Karpas-422 (cell line): ENCODE results near the gene LPIN1. TPM values are rescaled to one million over a fixed set of nuclear protein-coding genes. Genes with fewer than 3 reads are reported as not detected.

ENCODE experiments used
- DNase-seq: peaks from one replicate; pipeline ENCODE4 v3.0.0-alpha.2; 2015
- H2AFZ ChIP-seq: fragments of 200-600 bp; sonication (generic); 2 replicates; pipeline ENCODE4 v1.6.1; 2014; ENCODE audit warnings: antibody characterized with exemption, low read length, mixed read lengths
- H3K27ac ChIP-seq: fragments of 200-600 bp; sonication (generic); 2 replicates; pipeline ENCODE4 v1.5.1; 2014; ENCODE audit warnings: mild to moderate bottlenecking, low read length, moderate library complexity
- H3K27me3 ChIP-seq: fragments of 200-600 bp; sonication (generic); 2 replicates; pipeline ENCODE4 v1.6.1; 2014; ENCODE audit warnings: low read length, mixed read lengths
- H3K36me3 ChIP-seq: fragments of 200-600 bp; sonication (generic); 2 replicates; pipeline ENCODE4 v1.6.1; 2014; ENCODE audit warnings: low read length, mixed read lengths; ENCODE audit not compliant: insufficient read depth
- H3K4me1 ChIP-seq: fragments of 200-600 bp; sonication (generic); 2 replicates; pipeline ENCODE4 v1.6.1; 2014; ENCODE audit warnings: mild to moderate bottlenecking, low read length, mixed read lengths
- H3K4me2 ChIP-seq: fragments of 200-600 bp; sonication (generic); 2 replicates; pipeline ENCODE4 v1.6.1; 2014; ENCODE audit warnings: low read length, low read depth, mild to moderate bottlenecking; ENCODE audit not compliant: poor library complexity, severe bottlenecking
- H3K4me3 ChIP-seq: fragments of 200-600 bp; sonication (generic); 2 replicates; pipeline ENCODE4 v1.5.1; 2014; ENCODE audit warnings: mild to moderate bottlenecking, antibody characterized with exemption, low read length, mixed read lengths
- H3K79me2 ChIP-seq: fragments of 200-600 bp; sonication (generic); 2 replicates; pipeline ENCODE4 v1.6.1; 2014; ENCODE audit warnings: mild to moderate bottlenecking, low read length, mixed read lengths
- H3K9ac ChIP-seq: fragments of 200-600 bp; sonication (generic); 2 replicates; pipeline ENCODE4 v1.6.0; 2014; ENCODE audit warnings: low read length
- H3K9me2 ChIP-seq: fragments of 200-600 bp; sonication (generic), shearing (Covaris generic); replicated peaks from 2 replicates; pipeline ENCODE4 v1.6.0; 2014; ENCODE audit warnings: mild to moderate bottlenecking, low read length, moderate library complexity; ENCODE audit not compliant: insufficient read depth
- H3K9me3 ChIP-seq: fragments of 300-700, 200-600 bp; sonication (generic); 2 replicates; pipeline ENCODE4 v1.6.1; 2014; ENCODE audit warnings: low read length, mixed read lengths
- H4K20me1 ChIP-seq: fragments of 200-600 bp; sonication (generic); 2 replicates; pipeline ENCODE4 v1.6.1; 2014; ENCODE audit warnings: mild to moderate bottlenecking, antibody characterized with exemption, low read length, low read depth; ENCODE audit not compliant: insufficient read depth
- total RNA-seq: library from RNA; depleted of rRNA; stranded (reverse); fragments of >200 nt; shearing (Covaris generic); gene quantifications from 2 replicates; pipeline ENCODE4 v1.2.3, GENCODE V29; 2014; ENCODE audit warnings: low replicate concordance; rRNA removed

LPIN1 gene
- total RNA-seq, result 4.9 and 10.8 TPM in 2 replicates

DNA sequence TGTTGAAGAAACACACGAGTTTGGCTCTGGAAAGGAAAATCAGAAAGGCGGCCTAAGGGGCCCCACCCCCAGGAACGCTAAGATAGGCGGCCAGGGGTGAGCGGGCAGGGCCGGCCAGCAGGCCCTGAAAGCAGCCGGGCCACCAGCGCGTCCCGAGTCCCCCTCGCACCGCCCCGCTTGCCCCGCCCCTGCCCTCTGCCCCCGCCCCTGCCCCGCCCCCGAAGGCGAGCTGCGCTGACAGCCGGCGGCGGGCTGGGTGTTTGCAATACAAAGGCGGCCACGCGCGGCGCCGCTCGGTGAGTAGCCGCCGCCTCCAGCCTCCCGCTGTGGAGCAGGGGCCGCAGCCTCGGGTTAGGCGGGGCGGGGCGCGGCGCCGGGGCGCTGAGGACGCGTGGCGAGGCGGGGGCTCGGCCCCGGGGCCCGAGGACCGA is at the start of gene LPIN1:
Gene LPIN1, plus strand, starts transcription at position 257 of the 431 bp plus-strand sequence. CDS start 18,910 bp downstream, outside the sequence.
- Histone ChIP-seq H4K20me1 (peaks cover 55% of the 10 kb centered on the region), H3K79me2 (no peaks in the 10 kb centered on the region), H3K9me2 (no peaks in the 10 kb centered on the region), H3K9ac (peak within 1 kb of the TSS; percentile 64), H2AFZ (0 out of 2 replicates have a peak within 1 kb of the TSS, but pooled peaks have one; percentile 37), H3K36me3 (no peaks in the 10 kb centered on the region), H3K4me3 (peak within 1 kb of the TSS; percentile 70), H3K9me3 (no peaks in the 10 kb centered on the region), H3K4me1 (peaks cover 63% of the 10 kb centered on the region), H3K27me3 (no peaks in the 10 kb centered on the region), H3K4me2 (peak within 1 kb of the TSS; percentile 94), H3K27ac (no peak within 1 kb of the TSS)
- peak; percentile 92 for DNase-seq

- H3K4me1 ChIP-seq, result no peaks in the 10 kb centered on the region
- DNase-seq, result no peak
- no peak overlapping the region for H3K4me2 ChIP-seq
- no peak overlapping the region for H3K27ac ChIP-seq
- no peaks in the 10 kb centered on the region for H3K27me3 ChIP-seq
- H3K9me2 ChIP-seq, result no peaks in the 10 kb centered on the region
- no peaks in the 10 kb centered on the region for H3K36me3 ChIP-seq
- H3K79me2 ChIP-seq, result no peaks in the 10 kb centered on the region
- H4K20me1 ChIP-seq, result peaks cover 4% of the 10 kb centered on the region; the same call in 1 of the 2 replicates
- no peaks in the 10 kb centered on the region for H3K9me3 ChIP-seq
- no peak overlapping the region for H2AFZ ChIP-seq
- H3K9ac ChIP-seq, result no peak overlapping the region
- H3K4me3 ChIP-seq, result no peak overlapping the region
Measured at GRCh38 chr2:11696736-11697102, 49.7 kb upstream of the LPIN1 start.

DNA sequence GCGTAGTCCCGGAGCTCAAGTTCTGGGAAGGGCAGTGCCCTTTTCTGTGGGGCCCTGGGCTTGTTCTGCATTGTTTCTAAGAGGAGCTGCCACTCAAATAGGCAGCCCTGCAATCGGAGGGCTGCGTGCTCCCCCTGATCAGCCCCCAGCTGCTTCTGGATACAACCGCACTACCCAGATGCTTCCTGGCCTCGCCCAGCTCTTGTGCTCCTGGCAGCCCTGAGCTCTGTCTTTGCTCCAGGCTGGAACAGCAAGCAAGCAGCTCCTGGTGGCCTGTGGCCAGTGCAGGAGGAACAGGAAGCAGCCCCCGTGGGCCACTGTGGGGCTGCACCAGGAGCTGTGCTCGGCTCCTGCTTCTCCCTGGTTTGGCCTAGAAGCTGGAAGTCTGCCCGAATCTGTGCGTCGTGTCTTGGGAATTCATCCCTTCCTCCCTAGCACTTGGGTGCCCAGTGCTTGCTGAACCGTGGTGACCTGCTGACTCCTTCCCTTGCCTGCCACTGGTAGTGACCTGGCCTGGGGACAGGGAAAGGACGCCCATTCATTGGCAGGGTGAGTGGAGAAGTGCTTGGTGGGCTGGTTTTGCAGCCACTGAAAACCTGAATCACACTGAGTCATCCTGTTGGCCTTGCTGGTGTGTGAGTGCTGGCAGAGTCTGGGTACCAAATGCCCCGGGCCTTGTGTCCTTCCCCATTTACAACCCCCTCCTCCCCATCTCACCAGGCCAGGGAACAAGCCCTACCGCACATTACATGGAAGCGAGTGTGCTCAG is 49.1 kb upstream of the LPIN1 start:
- no peak overlapping the region for H3K4me2 ChIP-seq
- H3K4me1 ChIP-seq, result no peaks in the 10 kb centered on the region
- no peaks in the 10 kb centered on the region for H3K9me2 ChIP-seq
- H3K27ac ChIP-seq, result no peak overlapping the region
- no peaks in the 10 kb centered on the region for H3K9me3 ChIP-seq
- H3K27me3 ChIP-seq, result no peaks in the 10 kb centered on the region
- no peak overlapping the region for H2AFZ ChIP-seq
- no peak overlapping the region for H3K9ac ChIP-seq
- DNase-seq, result no peak
- H3K36me3 ChIP-seq, result no peaks in the 10 kb centered on the region
- no peak overlapping the region for H3K4me3 ChIP-seq
- H3K79me2 ChIP-seq, result no peaks in the 10 kb centered on the region
- H4K20me1 ChIP-seq, result peaks cover 4% of the 10 kb centered on the region; the same call in 1 of the 2 replicates

GRCh38 chr2:11698009-11698922 is 48.2 kb upstream of the LPIN1 start:
- no peaks in the 10 kb centered on the region for H3K27me3 ChIP-seq
- H3K4me3 ChIP-seq, result no peak overlapping the region
- no peaks in the 10 kb centered on the region for H3K36me3 ChIP-seq
- H3K79me2 ChIP-seq, result no peaks in the 10 kb centered on the region
- H3K27ac ChIP-seq, result no peak overlapping the region
- no peak overlapping the region for H3K4me2 ChIP-seq
- no peak for DNase-seq
- H2AFZ ChIP-seq, result no peak overlapping the region
- no peaks in the 10 kb centered on the region for H3K9me2 ChIP-seq
- H3K9ac ChIP-seq, result no peak overlapping the region
- H3K9me3 ChIP-seq, result no peaks in the 10 kb centered on the region
- no peaks in the 10 kb centered on the region for H3K4me1 ChIP-seq
- peaks cover 2% of the 10 kb centered on the region; the same call in 1 of the 2 replicates for H4K20me1 ChIP-seq

- no peak for DNase-seq
- Histone ChIP-seq H3K79me2 (no peaks in the 10 kb centered on the region), H2AFZ (no peak overlapping the region), H3K27ac (no peak overlapping the region), H4K20me1 (no peaks in the 10 kb centered on the region), H3K27me3 (no peaks in the 10 kb centered on the region), H3K9me2 (no peaks in the 10 kb centered on the region), H3K9ac (no peak overlapping the region), H3K36me3 (no peaks in the 10 kb centered on the region), H3K4me1 (no peaks in the 10 kb centered on the region), H3K9me3 (no peaks in the 10 kb centered on the region), H3K4me2 (no peak overlapping the region), H3K4me3 (no peak overlapping the region)
Measured at GRCh38 chr2:11699686-11700670, 46.5 kb upstream of the LPIN1 start.

DNA sequence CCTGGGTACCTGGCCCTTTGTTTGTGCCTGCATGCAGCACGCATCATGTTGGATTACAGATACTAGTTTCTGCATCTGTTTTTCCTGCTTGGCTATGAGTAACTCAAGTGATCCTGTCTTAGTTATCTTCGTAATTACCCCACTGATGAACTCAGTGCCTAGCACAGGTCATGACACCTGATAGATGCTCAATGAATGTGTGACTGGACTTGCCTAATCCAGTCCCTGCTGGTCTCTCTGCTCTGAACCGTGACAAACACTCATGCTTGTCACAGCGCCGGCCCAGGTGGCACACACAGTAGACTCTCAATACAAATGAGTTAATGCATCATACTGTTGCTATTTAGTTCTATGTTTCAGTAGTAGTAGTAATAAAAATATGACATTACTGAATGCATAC is 45.2 kb upstream of the LPIN1 start:
- Histone ChIP-seq H3K27ac (no peak overlapping the region), H3K36me3 (no peaks in the 10 kb centered on the region), H2AFZ (no peak overlapping the region), H3K4me2 (no peak overlapping the region), H3K4me3 (no peak overlapping the region), H3K9me2 (no peaks in the 10 kb centered on the region), H4K20me1 (no peaks in the 10 kb centered on the region), H3K79me2 (no peaks in the 10 kb centered on the region), H3K4me1 (no peaks in the 10 kb centered on the region), H3K9me3 (no peaks in the 10 kb centered on the region), H3K9ac (no peak overlapping the region), H3K27me3 (no peaks in the 10 kb centered on the region)
- DNase-seq, result no peak

DNA sequence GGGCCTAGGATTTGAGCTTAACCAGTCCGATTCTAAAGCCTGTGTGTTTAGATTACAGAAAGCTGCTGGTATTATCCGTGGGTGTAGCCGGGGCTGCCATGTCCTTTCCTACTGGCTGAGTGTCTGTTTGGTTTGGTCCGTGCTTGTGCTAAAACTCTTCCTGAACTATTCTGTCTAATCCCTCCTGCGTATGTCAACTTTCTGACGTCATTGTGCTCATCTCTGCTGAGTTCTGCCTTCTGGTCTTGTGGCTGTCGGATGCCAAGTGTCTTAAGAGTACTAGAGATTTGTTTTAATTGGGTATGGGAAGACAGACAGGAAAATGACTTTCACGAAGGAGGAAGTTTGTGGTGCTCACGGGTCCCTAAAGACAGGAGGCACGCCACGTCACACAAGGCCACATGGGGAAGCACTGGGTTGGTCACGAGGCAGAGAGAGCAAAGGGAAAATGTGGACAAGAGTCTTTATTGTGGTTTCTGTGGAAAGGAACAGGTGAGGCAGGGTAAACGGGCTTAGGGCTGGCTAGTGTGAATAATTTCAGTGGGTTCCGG is 44.6 kb upstream of the LPIN1 start:
- Histone ChIP-seq H3K36me3 (no peaks in the 10 kb centered on the region), H3K4me1 (no peaks in the 10 kb centered on the region), H3K4me3 (no peak overlapping the region), H3K79me2 (no peaks in the 10 kb centered on the region), H3K27ac (no peak overlapping the region), H3K9ac (no peak overlapping the region), H3K27me3 (no peaks in the 10 kb centered on the region), H3K4me2 (no peak overlapping the region), H2AFZ (no peak overlapping the region), H3K9me3 (no peaks in the 10 kb centered on the region), H4K20me1 (no peaks in the 10 kb centered on the region), H3K9me2 (no peaks in the 10 kb centered on the region)
- no peak for DNase-seq
